GM23338 (cell line): ENCODE results near the gene STAC. TPM values are rescaled to one million over a fixed set of nuclear protein-coding genes. Genes with fewer than 3 reads are reported as not detected.

Source experiments
- ATAC-seq: fragments of 200-7000 bp; cut with Tn5 transposase; 3 replicates; pipeline ENCODE4 v1.9.1; 2020
- DNase-seq: peaks from one replicate; pipeline ENCODE4 v3.0.0-alpha.2; 2015; ENCODE audit warnings: low spot score
- H2AFZ ChIP-seq: fragments of 200-600 bp; sonication (generic); 2 replicates; pipeline ENCODE4 v1.8.0; 2016; ENCODE audit warnings: antibody characterized with exemption, mild to moderate bottlenecking, moderate library complexity
- H3F3A ChIP-seq: fragments of 200-600 bp; sonication (generic); replicated peaks from 2 replicates; pipeline ENCODE4 v1.8.0; 2017; ENCODE audit warnings: antibody characterized with exemption, mixed run types, low read depth
- H3K27ac ChIP-seq: fragments of 200-600 bp; sonication (generic); 2 replicates; pipeline ENCODE4 v1.6.1; 2016; ENCODE audit warnings: low read depth
- H3K27me3 ChIP-seq: fragments of 200-600 bp; sonication (generic); 2 replicates; pipeline ENCODE4 v1.8.0; 2016; ENCODE audit warnings: mild to moderate bottlenecking, mixed run types, moderate library complexity; ENCODE audit not compliant: insufficient read depth
- H3K36me3 ChIP-seq: fragments of 200-600 bp; sonication (generic); 2 replicates; pipeline ENCODE4 v1.8.0; 2016; ENCODE audit warnings: mild to moderate bottlenecking; ENCODE audit not compliant: insufficient read depth
- H3K4me1 ChIP-seq: fragments of 200-600 bp; sonication (generic); 2 replicates; pipeline ENCODE4 v1.8.0; 2016; ENCODE audit warnings: mild to moderate bottlenecking, moderate library complexity; ENCODE audit not compliant: insufficient read depth
- H3K4me2 ChIP-seq: fragments of 200-600 bp; sonication (generic); 2 replicates; pipeline ENCODE4 v1.7.1; 2017; ENCODE audit warnings: mixed run types
- H3K4me3 ChIP-seq: fragments of 200-600 bp; sonication (generic); 2 replicates; pipeline ENCODE4 v1.6.1; 2016; ENCODE audit warnings: mixed run types
- H3K79me2 ChIP-seq: fragments of 200-600 bp; sonication (generic); replicated peaks from 2 replicates; pipeline ENCODE4 v1.8.0; 2017; ENCODE audit warnings: mild to moderate bottlenecking; ENCODE audit not compliant: insufficient read depth
- H3K9me2 ChIP-seq: fragments of 200-600 bp; sonication (generic); 2 replicates; pipeline ENCODE4 v1.8.0; 2017; ENCODE audit not compliant: insufficient read depth
- H4K20me1 ChIP-seq: fragments of 200-600 bp; sonication (generic); replicated peaks from 2 replicates; pipeline ENCODE4 v1.8.0; 2017; ENCODE audit warnings: mild to moderate bottlenecking; ENCODE audit not compliant: insufficient read depth
- H3K27ac Mint-ChIP-seq: 2 replicates; pipeline ENCODE4 v1.8.0; 2020; ENCODE audit warnings: inconsistent platforms, mild to moderate bottlenecking, moderate library complexity, mixed read lengths
- H3K27me3 Mint-ChIP-seq: 3 replicates; pipeline ENCODE4 v1.8.0; 2022; ENCODE audit warnings: low read depth, mild to moderate bottlenecking, moderate library complexity, mixed read lengths, inconsistent platforms; ENCODE audit not compliant: insufficient read depth, poor library complexity
- H3K36me3 Mint-ChIP-seq: 3 replicates; pipeline ENCODE4 v1.8.0; 2021; ENCODE audit warnings: low read depth, mild to moderate bottlenecking, inconsistent platforms, moderate library complexity, mixed read lengths
- H3K4me1 Mint-ChIP-seq: 3 replicates; pipeline ENCODE4 v1.8.0; 2020; ENCODE audit warnings: mild to moderate bottlenecking, inconsistent platforms, mixed read lengths
- H3K4me3 Mint-ChIP-seq: 3 replicates; pipeline ENCODE4 v1.8.0; 2021; ENCODE audit warnings: moderate library complexity, mild to moderate bottlenecking, inconsistent platforms, mixed read lengths
- H3K9me3 Mint-ChIP-seq: 3 replicates; pipeline ENCODE4 v1.8.0; 2020; ENCODE audit warnings: moderate library complexity, mild to moderate bottlenecking, inconsistent platforms, mixed read lengths
- CREB1 ChIP-seq: fragments of 250-450 bp; sonication (Bioruptor Pico); IDR thresholded peaks from 2 replicates; pipeline ENCODE4 v1.5.0; 2020; ENCODE audit warnings: low read depth, mild to moderate bottlenecking, moderate library complexity
- EZH2 ChIP-seq: fragments of 200-600 bp; sonication (generic); IDR thresholded peaks from one replicate; pipeline ENCODE4 v1.8.0; 2017; ENCODE audit warnings: antibody characterized with exemption, mild to moderate bottlenecking, low read depth; ENCODE audit not compliant: unreplicated experiment
- EZH2phosphoT487 ChIP-seq: fragments of 200-600 bp; sonication (generic); IDR thresholded peaks from one replicate; pipeline ENCODE4 v1.8.1; 2018; ENCODE audit warnings: antibody characterized with exemption; ENCODE audit not compliant: unreplicated experiment
- JUNB ChIP-seq: IDR thresholded peaks from one replicate; pipeline ENCODE4 v1.6.1; 2016; ENCODE audit warnings: antibody characterized with exemption; ENCODE audit not compliant: unreplicated experiment
- NANOG ChIP-seq: IDR thresholded peaks from 2 replicates; pipeline ENCODE4 v1.6.1; 2016; ENCODE audit warnings: antibody characterized with exemption, borderline replicate concordance
- POLR2AphosphoS5 ChIP-seq: IDR thresholded peaks from 2 replicates; pipeline ENCODE4 v1.6.1; 2016; ENCODE audit warnings: antibody characterized with exemption, low read depth
- REST ChIP-seq: IDR thresholded peaks from one replicate; pipeline ENCODE4 v1.6.1; 2018; ENCODE audit warnings: antibody characterized with exemption; ENCODE audit not compliant: unreplicated experiment
- STAT1 ChIP-seq: IDR thresholded peaks from one replicate; pipeline ENCODE4 v1.6.1; 2016; ENCODE audit warnings: antibody characterized with exemption; ENCODE audit not compliant: unreplicated experiment
- ZNF114 ChIP-seq: fragments of 250-450 bp; sonication (Bioruptor Pico); IDR thresholded peaks from 2 replicates; pipeline ENCODE4 v1.5.0; 2020; ENCODE audit warnings: mild to moderate bottlenecking, moderate library complexity
- ZNF331 ChIP-seq: fragments of 250-450 bp; sonication (Bioruptor Pico); IDR thresholded peaks from 2 replicates; pipeline ENCODE4 v1.5.0; 2020; ENCODE audit warnings: low read depth, mild to moderate bottlenecking, moderate library complexity
- ZNF462 ChIP-seq: fragments of 250-450 bp; sonication (Bioruptor Pico); IDR thresholded peaks from 2 replicates; pipeline ENCODE4 v1.5.0; 2020; ENCODE audit warnings: mild to moderate bottlenecking, moderate library complexity
- polyA plus RNA-seq: library from polyadenylated mRNA; unstranded; fragments of >200 nt; fragmentation: Nextera tagmentation; extraction: Ambion mirVana; gene quantifications from 2 replicates; pipeline ENCODE4 v1.2.1, GENCODE V29; 2016
- total RNA-seq: library from RNA; depleted of rRNA; stranded (reverse); fragments of >200 nt; shearing (Covaris generic); gene quantifications from 2 replicates; pipeline ENCODE4 v1.2.3, GENCODE V29; 2014

Gene STAC
- total and polyA plus RNA-seq, 2 experiments from 2014 or later = 5.6 to 22.9 TPM

- peaks cover 7% of the 10 kb centered on the region for H3K27me3 Mint-ChIP-seq
- DNase-seq (no peak), ATAC-seq (no peak)
- Histone ChIP-seq H3K27me3 (no peaks in the 10 kb centered on the region), H3K9me2 (no peaks in the 10 kb centered on the region; the same call in 1 of the 2 replicates), H3K27ac (no peak overlapping the region), H3K36me3 (no peaks in the 10 kb centered on the region; the same call in 1 of the 2 replicates), H3K79me2 (no peaks in the 10 kb centered on the region), H4K20me1 (no peaks in the 10 kb centered on the region), H3F3A (no peaks in the 10 kb centered on the region), H3K4me1 (no peaks in the 10 kb centered on the region), H3K4me2 (no peak overlapping the region), H3K4me3 (no peak overlapping the region), H2AFZ (no peak overlapping the region)
- TF ChIP-seq EZH2phosphoT487 = no peak
- no peak for TF ChIP-seq CREB1 (CRISPR knock-in tag)
- no peak for TF ChIP-seq ZNF462
- TF ChIP-seq EZH2 = no peak
- no peak for TF ChIP-seq POLR2AphosphoS5
- no peak for TF ChIP-seq ZNF114
- no peak for TF ChIP-seq ZNF331 (CRISPR knock-in tag)
- no peak for TF ChIP-seq STAT1
- no peak for TF ChIP-seq REST
- no peak for TF ChIP-seq NANOG
- no peak for TF ChIP-seq JUNB
- no peak overlapping the region for H3K4me3 Mint-ChIP-seq
- H3K4me1 Mint-ChIP-seq = no peaks in the 10 kb centered on the region; the same call in 2 of the 3 replicates
- H3K36me3 Mint-ChIP-seq = peaks cover 6% of the 10 kb centered on the region
- no peak overlapping the region for H3K27ac Mint-ChIP-seq
- peaks cover 3% of the 10 kb centered on the region for H3K9me3 Mint-ChIP-seq
Observed at GRCh38 chr3:36543276-36543997, 163.1 kb downstream of the STAC start.
